Measurements from ENCODE around the gene PPP1R1C.
"Not testable (repeated sequence)": the region's sequence is repeated elsewhere in the genome, so short reads cannot be mapped to it uniquely, and the experiment has no call there.

The PPP1R1C gene

DNA sequence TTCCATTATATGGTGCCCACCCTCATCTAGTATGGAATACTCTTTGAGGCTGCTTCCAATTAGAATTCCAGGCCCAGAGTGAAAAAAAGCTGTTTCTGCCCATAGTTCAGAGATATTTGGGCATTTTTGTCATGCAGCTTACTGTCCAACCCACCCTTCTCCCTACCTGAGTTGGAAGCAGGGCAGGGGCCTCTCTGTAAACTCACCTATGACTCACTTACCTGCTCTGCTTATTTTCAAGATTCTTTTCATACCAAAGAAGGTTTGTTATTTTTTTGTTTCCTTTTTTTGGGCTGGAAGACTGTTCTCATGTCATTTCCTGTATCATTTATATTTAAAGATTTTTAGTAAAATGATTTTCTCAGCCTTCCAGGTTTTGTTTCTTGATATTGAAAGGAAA, 38.4 kb upstream of the PPP1R1C start:
- TF ChIP-seq, protein P1, sequence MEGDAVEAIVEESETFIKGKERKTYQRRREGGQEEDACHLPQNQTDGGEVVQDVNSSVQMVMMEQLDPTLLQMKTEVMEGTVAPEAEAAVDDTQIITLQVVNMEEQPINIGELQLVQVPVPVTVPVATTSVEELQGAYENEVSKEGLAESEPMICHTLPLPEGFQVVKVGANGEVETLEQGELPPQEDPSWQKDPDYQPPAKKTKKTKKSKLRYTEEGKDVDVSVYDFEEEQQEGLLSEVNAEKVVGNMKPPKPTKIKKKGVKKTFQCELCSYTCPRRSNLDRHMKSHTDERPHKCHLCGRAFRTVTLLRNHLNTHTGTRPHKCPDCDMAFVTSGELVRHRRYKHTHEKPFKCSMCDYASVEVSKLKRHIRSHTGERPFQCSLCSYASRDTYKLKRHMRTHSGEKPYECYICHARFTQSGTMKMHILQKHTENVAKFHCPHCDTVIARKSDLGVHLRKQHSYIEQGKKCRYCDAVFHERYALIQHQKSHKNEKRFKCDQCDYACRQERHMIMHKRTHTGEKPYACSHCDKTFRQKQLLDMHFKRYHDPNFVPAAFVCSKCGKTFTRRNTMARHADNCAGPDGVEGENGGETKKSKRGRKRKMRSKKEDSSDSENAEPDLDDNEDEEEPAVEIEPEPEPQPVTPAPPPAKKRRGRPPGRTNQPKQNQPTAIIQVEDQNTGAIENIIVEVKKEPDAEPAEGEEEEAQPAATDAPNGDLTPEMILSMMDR (IDR thresholded peaks at IDR 0.05; ENCODE audit: low read depth, low read length), result no peak
- no peak for DNase-seq (ENCODE audit: extremely low read depth, low read depth)

DNA sequence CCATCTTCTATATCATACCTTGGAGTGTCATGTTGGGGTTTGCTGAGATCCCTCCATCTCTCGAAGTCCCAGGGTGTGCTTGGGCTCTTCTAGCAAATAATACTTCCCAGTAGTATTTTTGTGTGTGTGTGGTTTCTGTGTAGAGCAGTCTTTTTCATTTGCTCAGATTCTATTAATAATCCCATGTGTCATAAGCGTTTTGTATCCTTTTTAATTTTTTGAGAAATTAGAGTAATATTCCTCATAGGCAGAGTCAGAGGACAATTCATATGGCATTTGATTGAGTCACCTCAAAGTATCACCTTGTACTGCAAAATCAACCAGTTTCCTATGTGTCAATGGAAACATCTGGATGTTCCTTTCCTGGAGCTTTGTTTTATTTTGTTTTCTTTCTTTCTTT, 37.4 kb upstream of the PPP1R1C start:
- no peak for DNase-seq (ENCODE audit: extremely low read depth, low read depth)
- TF ChIP-seq, protein P1 (IDR thresholded peaks at IDR 0.05; ENCODE audit: low read depth, low read length), result no peak

DNA sequence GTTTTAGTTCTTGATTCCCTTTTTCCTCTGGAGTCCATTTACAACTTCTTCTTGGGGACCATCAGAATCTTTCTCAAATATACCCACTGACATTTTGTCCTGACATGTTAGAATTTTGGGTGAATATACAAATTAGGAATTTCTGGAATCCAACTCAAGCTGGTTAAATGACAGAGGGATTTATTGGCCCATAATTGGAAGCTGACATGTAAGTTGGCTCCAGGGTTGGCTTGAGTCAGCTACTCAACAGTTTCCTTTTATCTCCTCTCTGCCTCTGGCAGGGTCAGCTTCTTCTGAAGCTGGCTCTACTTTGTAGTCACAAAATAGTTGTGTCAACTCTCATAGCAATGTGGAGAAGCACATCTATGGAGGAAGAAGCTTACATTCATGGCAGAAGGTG, 36.6 kb upstream of the PPP1R1C start:
- TF ChIP-seq, protein P1 (IDR thresholded peaks at IDR 0.05; ENCODE audit: low read depth, low read length), result no peak
- no peak for DNase-seq (ENCODE audit: extremely low read depth, low read depth)

DNA sequence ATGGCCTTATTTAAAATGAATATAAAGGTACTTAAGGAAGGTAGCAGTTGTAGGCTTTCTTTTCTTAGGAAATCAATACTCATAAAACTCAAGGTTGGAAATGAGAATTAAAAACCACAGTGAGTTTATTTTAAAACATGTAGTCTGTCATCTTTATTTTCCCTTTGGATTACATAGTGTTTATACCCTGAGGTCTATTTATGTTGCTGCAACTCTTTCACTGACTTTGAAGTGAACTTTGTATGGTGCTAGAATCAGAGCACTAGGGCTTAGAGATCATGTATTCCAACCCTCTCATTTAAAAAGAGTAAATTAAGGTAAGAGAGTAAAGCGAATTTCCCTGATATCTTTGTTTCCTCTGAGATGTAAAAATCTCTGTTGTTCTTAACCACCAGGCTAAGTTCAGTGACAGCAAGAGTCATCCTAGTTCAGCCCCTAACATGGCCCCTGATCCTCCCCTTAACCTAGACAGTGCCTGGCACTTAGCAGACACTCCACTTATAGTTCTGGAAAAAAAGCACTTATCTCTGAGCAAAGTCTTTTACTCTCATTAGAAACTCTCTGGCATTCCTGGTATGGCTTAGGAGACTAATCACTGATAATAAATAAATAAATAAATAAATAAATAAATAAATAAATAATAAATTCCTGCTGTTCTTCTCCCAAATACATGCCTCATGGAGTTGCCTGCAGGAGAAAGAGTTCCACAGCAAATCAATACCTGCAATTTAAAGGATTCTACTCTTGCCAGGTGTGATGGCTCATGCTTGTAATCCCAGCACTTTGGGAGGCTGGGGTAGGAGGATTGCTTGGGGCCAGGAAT, 33.0 kb upstream of the PPP1R1C start:
- no peak for DNase-seq (ENCODE audit: extremely low read depth, low read depth)
- TF ChIP-seq, protein P1 (IDR thresholded peaks at IDR 0.05; ENCODE audit: low read depth, low read length), result no peak

DNA sequence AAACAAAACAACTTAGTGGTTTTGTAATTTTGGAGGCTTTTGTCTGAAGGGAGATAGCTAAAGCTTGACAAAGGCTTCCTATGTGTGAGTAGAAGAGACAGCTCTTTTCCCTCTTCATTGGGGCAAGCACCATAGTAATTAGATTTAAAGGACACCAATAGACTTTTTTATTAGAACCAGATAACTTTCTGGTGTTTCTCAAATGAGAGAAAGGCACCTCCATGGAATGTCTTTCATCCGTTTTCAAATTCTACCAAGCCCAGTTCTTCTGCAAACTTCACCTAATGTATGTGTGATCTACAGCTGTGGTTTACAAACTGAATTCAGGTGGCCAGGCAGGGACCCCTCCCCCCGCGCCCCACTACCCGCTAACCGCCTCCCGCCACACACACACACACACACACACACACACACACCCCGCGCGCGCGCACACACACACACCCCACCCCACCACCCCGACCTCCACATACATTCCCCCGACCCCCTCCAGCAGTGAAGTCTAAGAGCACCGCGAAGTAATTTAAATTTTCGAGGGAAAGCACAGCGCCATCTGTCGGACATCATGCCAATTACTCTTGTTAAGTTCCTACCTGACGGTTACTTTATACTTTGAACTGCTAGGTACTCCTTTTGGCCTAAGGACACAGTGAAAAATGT, 31.6 kb upstream of the PPP1R1C start:
- TF ChIP-seq, protein P1 (IDR thresholded peaks at IDR 0.05; ENCODE audit: low read depth, low read length), result peak; percentile 57
- peak; percentile 46 for DNase-seq (ENCODE audit: extremely low read depth, low read depth)

DNA sequence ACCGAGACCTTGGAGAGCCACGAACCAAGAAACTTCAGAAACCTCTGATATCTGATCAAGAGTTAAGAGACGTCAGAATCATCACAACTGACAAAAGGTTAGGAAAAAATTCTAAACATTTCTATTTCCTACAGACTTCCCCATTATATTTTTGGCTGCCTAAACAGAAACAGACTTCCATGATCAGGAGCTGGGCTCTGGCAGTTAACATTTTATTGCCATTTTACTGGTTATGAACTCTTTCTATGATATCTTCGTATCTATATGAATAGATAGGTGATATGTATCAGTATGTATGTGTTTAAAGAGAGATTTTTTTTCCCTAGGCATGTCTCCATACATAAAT, 31.1 kb upstream of the PPP1R1C start:
- no peak for DNase-seq (ENCODE audit: extremely low read depth, low read depth)
- TF ChIP-seq, protein P1 (IDR thresholded peaks at IDR 0.05; ENCODE audit: low read depth, low read length), result no peak

DNA sequence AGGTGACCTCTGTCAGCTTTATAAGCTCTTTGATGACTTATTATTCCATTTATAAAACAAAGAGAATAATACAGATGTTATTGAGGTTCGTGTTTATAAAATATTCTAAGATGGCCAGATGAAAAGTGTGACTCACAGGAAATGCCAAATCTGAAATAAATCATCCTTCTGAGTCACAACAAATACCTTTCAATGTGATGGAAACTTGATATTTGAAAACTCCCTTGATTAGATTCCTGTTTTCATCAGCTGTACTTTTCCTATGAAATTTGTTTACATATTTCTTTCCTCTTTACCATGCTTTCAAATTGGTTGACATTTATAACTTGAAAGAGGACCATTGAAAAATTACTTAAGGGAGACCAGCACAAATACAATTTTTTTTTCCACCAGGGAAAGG, 30.6 kb upstream of the PPP1R1C start:
- peak; percentile 65 for DNase-seq (ENCODE audit: extremely low read depth, low read depth)
- TF ChIP-seq, protein P1 (IDR thresholded peaks at IDR 0.05; ENCODE audit: low read depth, low read length), result no peak

DNA sequence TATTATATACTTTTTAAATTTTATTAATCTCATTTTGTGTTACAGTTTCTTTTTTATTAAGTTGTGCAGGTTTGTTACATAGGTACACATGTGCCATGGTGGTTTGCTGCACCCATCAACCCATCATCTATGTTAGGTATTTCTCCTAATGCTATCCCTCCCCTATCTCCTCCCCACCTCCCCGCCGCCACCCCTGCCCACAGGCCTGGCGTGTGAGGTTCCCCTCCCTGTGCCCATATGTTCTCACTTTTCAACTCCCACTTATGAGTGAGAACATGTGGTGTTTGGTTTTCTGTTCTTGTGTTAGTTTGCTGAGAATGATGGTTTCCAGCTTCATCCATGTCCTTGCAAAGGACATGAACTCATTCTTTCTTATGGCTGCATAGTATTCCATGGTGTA, 29.8 kb upstream of the PPP1R1C start:
- not testable (repeated sequence) for DNase-seq (ENCODE audit: extremely low read depth, low read depth)
